ENCODE results near the gene SOX8. TPM values are rescaled to one million over a fixed set of nuclear protein-coding genes. Genes with fewer than 3 reads are reported as not detected.

Gene SOX8
- total RNA-seq, 1 experiment from 2014 or later = 1.2 TPM

DNA sequence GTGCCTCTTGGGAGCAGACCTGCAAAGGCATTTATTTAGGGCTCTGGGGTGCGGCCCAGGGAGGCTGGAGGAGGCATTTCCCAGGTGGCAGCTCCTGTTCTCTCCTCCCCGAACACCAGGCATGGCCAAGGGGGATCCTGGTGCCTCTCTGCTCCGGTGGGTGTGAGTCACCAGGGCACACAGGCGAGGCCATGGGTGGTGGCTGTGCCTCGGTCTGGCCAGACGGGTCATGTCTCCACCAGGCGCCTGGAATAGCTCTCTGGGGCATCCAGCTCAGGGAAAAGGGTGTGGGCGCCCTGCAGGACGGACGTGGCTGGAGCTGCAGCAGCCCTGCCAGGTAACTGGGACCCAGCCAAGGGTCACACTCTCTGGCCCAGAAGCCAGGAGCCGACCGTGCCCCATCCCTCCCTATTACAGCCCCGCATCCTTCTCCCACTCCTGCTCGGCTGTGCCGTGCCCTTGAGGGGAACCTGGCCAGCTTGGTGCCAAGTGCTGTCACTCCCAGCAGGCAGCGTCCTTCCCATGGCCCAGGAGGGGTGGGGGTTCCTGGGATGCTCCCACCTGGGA lies 25.8 kb downstream of the SOX8 start:
- ChIA-PET CTCF (no interaction called here), POLR2A (no interaction called here)
- Mint-ChIP-seq H3K36me3 (ENCODE audit: insufficient read depth, unreplicated experiment) (no peaks in the 10 kb centered on the region), H3K27ac (ENCODE audit: unreplicated experiment) (no peak overlapping the region), H3K27me3 (ENCODE audit: insufficient read depth, unreplicated experiment) (peaks cover 13% of the 10 kb centered on the region), H3K9me3 (ENCODE audit: unreplicated experiment) (no peaks in the 10 kb centered on the region), H3K4me3 (ENCODE audit: unreplicated experiment) (no peak overlapping the region), H3K4me1 (ENCODE audit: low read depth, unreplicated experiment) (no peaks in the 10 kb centered on the region)
- 0 out of 2 replicates have a peak, but pooled peaks cover 6% of the 10 kb centered on the region for H3K4me1 ChIP-seq
- no peak overlapping the region for H3K4me3 ChIP-seq (ENCODE audit: low read depth, low read length)
- no peak for DNase-seq
- H3K9me3 ChIP-seq = no peaks in the 10 kb centered on the region
- BruUV-seq (replicated peaks) = no TSS peak
- intact Hi-C loops (cut with micrococcal nuclease; ENCODE audit: unreplicated experiment) = no loop called here
- peaks cover 2% of the 10 kb centered on the region for H3K27me3 ChIP-seq (replicated peaks; ENCODE audit: control insufficient read depth, insufficient read depth, low read length)
- TF ChIP-seq, protein P1, sequence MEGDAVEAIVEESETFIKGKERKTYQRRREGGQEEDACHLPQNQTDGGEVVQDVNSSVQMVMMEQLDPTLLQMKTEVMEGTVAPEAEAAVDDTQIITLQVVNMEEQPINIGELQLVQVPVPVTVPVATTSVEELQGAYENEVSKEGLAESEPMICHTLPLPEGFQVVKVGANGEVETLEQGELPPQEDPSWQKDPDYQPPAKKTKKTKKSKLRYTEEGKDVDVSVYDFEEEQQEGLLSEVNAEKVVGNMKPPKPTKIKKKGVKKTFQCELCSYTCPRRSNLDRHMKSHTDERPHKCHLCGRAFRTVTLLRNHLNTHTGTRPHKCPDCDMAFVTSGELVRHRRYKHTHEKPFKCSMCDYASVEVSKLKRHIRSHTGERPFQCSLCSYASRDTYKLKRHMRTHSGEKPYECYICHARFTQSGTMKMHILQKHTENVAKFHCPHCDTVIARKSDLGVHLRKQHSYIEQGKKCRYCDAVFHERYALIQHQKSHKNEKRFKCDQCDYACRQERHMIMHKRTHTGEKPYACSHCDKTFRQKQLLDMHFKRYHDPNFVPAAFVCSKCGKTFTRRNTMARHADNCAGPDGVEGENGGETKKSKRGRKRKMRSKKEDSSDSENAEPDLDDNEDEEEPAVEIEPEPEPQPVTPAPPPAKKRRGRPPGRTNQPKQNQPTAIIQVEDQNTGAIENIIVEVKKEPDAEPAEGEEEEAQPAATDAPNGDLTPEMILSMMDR (IDR thresholded peaks at IDR 0.05; ENCODE audit: insufficient read depth in 1 of 2, low read depth in 1 of 2, low read length in 1 of 2, severe bottlenecking in 1 of 2, unreplicated experiment in 1 of 2) = no peak
- H3K36me3 ChIP-seq (ENCODE audit: control insufficient read depth, insufficient read depth, low read length) = no peaks in the 10 kb centered on the region

DNA sequence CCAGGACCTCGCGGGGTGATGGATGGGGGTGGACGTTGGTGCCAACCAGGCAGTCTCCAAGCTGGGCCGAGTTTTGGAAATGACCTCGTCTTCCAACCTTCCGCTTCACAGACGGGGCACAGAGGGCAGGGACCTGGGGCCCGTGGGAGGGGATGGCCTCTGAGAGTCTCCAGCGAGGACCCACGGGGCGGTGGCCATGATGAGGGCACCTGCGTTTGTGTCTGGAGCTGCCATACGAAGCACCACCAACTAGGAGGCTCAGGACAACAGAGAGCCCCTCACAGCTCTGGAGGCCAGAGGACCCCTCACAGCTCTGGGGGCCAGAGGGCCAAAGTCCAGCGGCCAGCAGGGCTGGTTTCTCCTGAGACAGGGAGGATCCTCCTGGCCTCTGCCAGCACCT lies 26.5 kb downstream of the SOX8 start:
- ChIA-PET POLR2A (no interaction called here), CTCF (no interaction called here)
- Histone ChIP-seq H3K36me3 (ENCODE audit: control insufficient read depth, insufficient read depth, low read length) (no peaks in the 10 kb centered on the region), H3K27me3 (replicated peaks; ENCODE audit: control insufficient read depth, insufficient read depth, low read length) (peaks cover 2% of the 10 kb centered on the region), H3K4me3 (ENCODE audit: low read depth, low read length) (no peak overlapping the region), H3K9me3 (no peaks in the 10 kb centered on the region), H3K4me1 (0 out of 2 replicates have a peak, but pooled peaks cover under 1% of the 10 kb centered on the region)
- no peak overlapping the region for H3K27ac Mint-ChIP-seq (ENCODE audit: unreplicated experiment)
- no peak overlapping the region for H3K4me3 Mint-ChIP-seq (ENCODE audit: unreplicated experiment)
- peaks cover 13% of the 10 kb centered on the region for H3K27me3 Mint-ChIP-seq (ENCODE audit: insufficient read depth, unreplicated experiment)
- no TSS peak for BruUV-seq (replicated peaks)
- TF ChIP-seq, protein P1 (IDR thresholded peaks at IDR 0.05; ENCODE audit: insufficient read depth in 1 of 2, low read depth in 1 of 2, low read length in 1 of 2, severe bottlenecking in 1 of 2, unreplicated experiment in 1 of 2) = no peak
- intact Hi-C loops (cut with micrococcal nuclease; ENCODE audit: unreplicated experiment) = no loop called here
- H3K4me1 Mint-ChIP-seq (ENCODE audit: low read depth, unreplicated experiment) = no peaks in the 10 kb centered on the region
- H3K36me3 Mint-ChIP-seq (ENCODE audit: insufficient read depth, unreplicated experiment) = no peaks in the 10 kb centered on the region
- DNase-seq = no peak
- no peaks in the 10 kb centered on the region for H3K9me3 Mint-ChIP-seq (ENCODE audit: unreplicated experiment)

DNA sequence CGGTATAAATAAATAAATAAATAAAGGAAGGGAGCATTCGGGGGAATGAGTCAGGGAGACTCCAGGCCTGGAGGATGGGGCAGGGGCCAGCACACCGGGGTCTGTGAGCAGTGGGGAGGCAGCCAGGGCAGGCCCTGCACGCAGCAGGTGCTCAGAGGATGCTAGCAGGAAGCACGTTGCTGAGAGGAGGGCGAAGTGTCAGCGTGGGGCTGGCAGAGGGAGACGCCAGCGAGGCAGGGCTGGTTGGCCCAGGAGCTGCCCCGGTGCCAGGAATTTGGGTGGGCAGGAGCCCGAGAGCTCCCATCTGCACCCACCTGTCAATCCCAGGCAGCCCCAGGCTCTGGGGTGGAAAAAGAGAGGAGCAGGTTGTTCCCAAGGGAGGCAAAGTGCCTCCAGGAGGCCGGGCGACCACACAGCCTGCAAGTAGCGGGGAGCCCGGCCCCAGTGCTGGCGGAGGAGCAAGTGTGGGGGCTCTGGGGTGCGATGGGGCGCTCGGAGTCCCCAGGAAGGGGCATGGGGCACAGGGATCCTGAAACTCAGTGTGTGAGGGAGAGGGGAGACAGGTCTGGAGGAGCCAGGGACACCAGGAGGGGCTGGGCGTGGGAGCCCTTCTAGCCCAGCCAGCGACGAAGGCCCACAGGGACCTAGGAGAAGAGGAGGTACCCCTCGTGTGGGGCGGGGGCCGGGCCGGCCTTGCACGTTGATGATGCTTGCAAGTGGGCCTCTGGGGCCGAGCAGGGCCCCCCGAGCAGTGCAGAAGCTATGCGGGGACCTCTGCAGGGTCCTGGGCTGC lies 28.0 kb downstream of the SOX8 start:
- TF ChIP-seq, protein P1 (IDR thresholded peaks at IDR 0.05; ENCODE audit: insufficient read depth in 1 of 2, low read depth in 1 of 2, low read length in 1 of 2, severe bottlenecking in 1 of 2, unreplicated experiment in 1 of 2) = no peak
- intact Hi-C loops (cut with micrococcal nuclease; ENCODE audit: unreplicated experiment) = no loop called here
- Histone ChIP-seq H3K4me1 (no peaks in the 10 kb centered on the region), H3K4me3 (ENCODE audit: low read depth, low read length) (no peak overlapping the region), H3K27me3 (replicated peaks; ENCODE audit: control insufficient read depth, insufficient read depth, low read length) (peaks cover 2% of the 10 kb centered on the region), H3K36me3 (ENCODE audit: control insufficient read depth, insufficient read depth, low read length) (no peaks in the 10 kb centered on the region), H3K9me3 (no peaks in the 10 kb centered on the region)
- Mint-ChIP-seq H3K4me1 (ENCODE audit: low read depth, unreplicated experiment) (no peaks in the 10 kb centered on the region), H3K27me3 (ENCODE audit: insufficient read depth, unreplicated experiment) (peaks cover 13% of the 10 kb centered on the region), H3K9me3 (ENCODE audit: unreplicated experiment) (no peaks in the 10 kb centered on the region), H3K27ac (ENCODE audit: unreplicated experiment) (no peak overlapping the region), H3K4me3 (ENCODE audit: unreplicated experiment) (no peak overlapping the region), H3K36me3 (ENCODE audit: insufficient read depth, unreplicated experiment) (no peaks in the 10 kb centered on the region)
- no peak for DNase-seq
- BruUV-seq (replicated peaks) = no TSS peak
- ChIA-PET POLR2A (no interaction called here), CTCF (no interaction called here)

Data from Caco-2 (cell line).